Type B pancreatic cell (in vitro differentiated cells): ENCODE data around the gene RAB30. TPM values are rescaled to one million over a fixed set of nuclear protein-coding genes. Genes with fewer than 3 reads are reported as not detected.
"Not testable (repeated sequence)": the region's sequence is repeated elsewhere in the genome, so short reads cannot be mapped to it uniquely, and the experiment has no call there.

ENCODE experiments used
- DNase-seq: peaks from one replicate; pipeline ENCODE4 v3.0.0; 2021; ENCODE audit warnings: mixed read lengths; ENCODE audit not compliant: unreplicated experiment; ENCODE audit errors: extremely low spot score
- H3K27ac Mint-ChIP-seq: 2 replicates; pipeline ENCODE4 v1.8.0; 2021; ENCODE audit warnings: mild to moderate bottlenecking, mixed read lengths
- H3K27me3 Mint-ChIP-seq: 2 replicates; pipeline ENCODE4 v1.8.0; 2021; ENCODE audit warnings: mixed read lengths
- H3K36me3 Mint-ChIP-seq: 2 replicates; pipeline ENCODE4 v1.8.0; 2021; ENCODE audit warnings: mixed read lengths
- H3K4me1 Mint-ChIP-seq: one replicate; pipeline ENCODE4 v1.8.0; 2021; ENCODE audit warnings: mixed read lengths; ENCODE audit not compliant: unreplicated experiment
- H3K4me3 Mint-ChIP-seq: 2 replicates; pipeline ENCODE4 v1.8.0; 2021; ENCODE audit warnings: mild to moderate bottlenecking, mixed read lengths
- H3K9me3 Mint-ChIP-seq: 2 replicates; pipeline ENCODE4 v1.8.0; 2021; ENCODE audit warnings: mixed read lengths
- CTCF ChIP-seq: fragments of 200-600 bp; sonication (generic); conservative IDR thresholded peaks from 2 replicates; pipeline ENCODE4 v1.5.0; 2021; ENCODE audit warnings: antibody characterized with exemption, mild to moderate bottlenecking
- total RNA-seq: library from RNA; stranded (reverse); gene quantifications from 2 replicates; pipeline ENCODE4 v1.2.1, GENCODE V29; 2021; ENCODE audit warnings: low replicate concordance

Gene RAB30
- total RNA-seq, 1 donor from 2014 or later, result 13.8 TPM

- Mint-ChIP-seq H3K27me3 (no peaks in the 10 kb centered on the region), H3K4me3 (no peak overlapping the region), H3K36me3 (no peaks in the 10 kb centered on the region), H3K27ac (no peak overlapping the region), H3K4me1 (peaks cover 8% of the 10 kb centered on the region), H3K9me3 (peaks cover 7% of the 10 kb centered on the region)
- DNase-seq, result no peak
- no peak for TF ChIP-seq CTCF
Observed at GRCh38 chr11:82960779-82961143, 110.9 kb downstream of the RAB30 start.

- Mint-ChIP-seq H3K36me3 (no peaks in the 10 kb centered on the region), H3K27me3 (no peaks in the 10 kb centered on the region), H3K4me1 (peaks cover 8% of the 10 kb centered on the region), H3K27ac (no peak overlapping the region), H3K9me3 (peaks cover 7% of the 10 kb centered on the region), H3K4me3 (no peak overlapping the region)
- no peak for TF ChIP-seq CTCF
- no peak for DNase-seq
Observed at GRCh38 chr11:82959987-82960778, 111.5 kb downstream of the RAB30 start.

DNA sequence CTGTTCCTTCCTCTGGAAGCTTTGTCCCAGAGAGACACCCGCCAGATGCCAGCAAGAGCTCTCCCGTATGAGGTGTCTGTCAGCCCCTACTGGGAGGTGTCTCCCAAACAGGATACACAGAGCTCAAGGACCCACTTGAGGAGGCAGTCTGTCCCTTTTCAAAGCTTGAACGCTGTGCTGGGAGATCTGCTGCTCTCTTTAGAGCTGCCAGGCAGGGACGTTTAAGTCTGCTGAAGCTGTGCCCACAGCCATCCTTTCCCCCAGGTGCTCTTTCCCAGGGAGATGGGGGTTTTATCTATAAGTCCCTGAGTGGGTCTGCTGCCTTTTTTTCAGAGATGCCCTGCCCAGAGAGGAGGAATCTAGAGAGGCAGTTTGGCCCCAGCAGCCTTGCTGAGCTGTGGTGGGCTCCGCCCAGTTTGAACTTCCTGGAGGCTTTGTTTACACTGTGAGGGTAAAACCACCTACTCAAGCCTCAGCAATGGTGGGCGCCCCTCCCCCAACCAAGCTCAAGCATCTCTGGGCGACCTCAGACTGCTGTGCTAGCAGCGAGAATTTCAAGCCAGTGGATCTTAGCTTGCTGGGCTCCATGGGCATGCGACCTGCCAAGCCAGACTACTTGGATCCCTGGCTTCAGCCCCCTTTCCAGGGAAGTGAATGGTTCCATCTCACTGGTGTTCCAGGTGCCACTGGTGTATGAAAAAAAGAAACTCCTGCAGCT lies 115.8 kb downstream of the RAB30 start:
- not testable (repeated sequence) for H3K4me1 Mint-ChIP-seq, H3K36me3 Mint-ChIP-seq, H3K4me3 Mint-ChIP-seq, DNase-seq, H3K27me3 Mint-ChIP-seq, H3K27ac Mint-ChIP-seq, H3K9me3 Mint-ChIP-seq

DNA sequence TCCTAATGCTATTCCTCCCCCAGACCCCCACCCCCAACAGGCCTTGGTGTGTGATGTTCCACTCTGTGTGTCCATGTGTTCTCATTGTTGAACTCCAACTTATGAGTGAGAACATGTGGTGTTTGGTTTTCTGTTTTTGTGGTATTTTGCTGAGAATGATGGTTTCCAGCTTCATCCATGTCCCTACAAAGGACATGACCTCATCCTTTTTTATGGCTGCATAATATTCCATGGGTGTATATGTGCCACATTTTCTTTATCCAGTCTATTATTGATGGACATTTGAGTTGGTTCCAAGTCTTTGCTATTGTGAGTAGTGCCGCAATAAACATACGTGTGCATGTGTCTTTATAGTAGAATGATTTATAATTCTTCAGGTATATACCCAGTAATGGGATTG lies 121.2 kb downstream of the RAB30 start:
- H3K27ac Mint-ChIP-seq, H3K9me3 Mint-ChIP-seq, H3K27me3 Mint-ChIP-seq, H3K36me3 Mint-ChIP-seq, DNase-seq, H3K4me3 Mint-ChIP-seq, H3K4me1 Mint-ChIP-seq: not testable (repeated sequence)

DNA sequence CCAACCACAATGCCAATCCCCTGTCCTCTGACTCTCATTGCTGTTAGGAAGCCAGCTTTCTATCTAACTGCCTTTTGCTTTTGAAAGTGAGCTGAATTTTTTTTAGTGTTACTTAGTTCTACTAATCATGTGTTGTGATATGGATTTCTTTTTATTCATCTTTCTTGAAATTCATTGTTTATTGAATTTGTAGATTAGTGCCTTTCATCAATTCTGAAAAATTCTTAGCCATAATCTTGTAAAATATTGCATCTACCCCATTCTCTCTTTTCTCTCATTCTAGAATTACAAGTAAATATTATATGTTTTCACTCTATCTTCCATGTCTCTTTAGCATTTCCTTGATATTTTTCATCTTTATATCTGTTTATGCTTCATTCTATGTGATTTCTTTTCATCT lies 122.3 kb downstream of the RAB30 start:
- no peak for TF ChIP-seq CTCF
- no peaks in the 10 kb centered on the region for H3K4me1 Mint-ChIP-seq
- no peaks in the 10 kb centered on the region for H3K36me3 Mint-ChIP-seq
- H3K9me3 Mint-ChIP-seq, result no peaks in the 10 kb centered on the region
- no peak overlapping the region for H3K27ac Mint-ChIP-seq
- H3K4me3 Mint-ChIP-seq, result no peak overlapping the region
- DNase-seq, result no peak
- H3K27me3 Mint-ChIP-seq, result no peaks in the 10 kb centered on the region

DNA sequence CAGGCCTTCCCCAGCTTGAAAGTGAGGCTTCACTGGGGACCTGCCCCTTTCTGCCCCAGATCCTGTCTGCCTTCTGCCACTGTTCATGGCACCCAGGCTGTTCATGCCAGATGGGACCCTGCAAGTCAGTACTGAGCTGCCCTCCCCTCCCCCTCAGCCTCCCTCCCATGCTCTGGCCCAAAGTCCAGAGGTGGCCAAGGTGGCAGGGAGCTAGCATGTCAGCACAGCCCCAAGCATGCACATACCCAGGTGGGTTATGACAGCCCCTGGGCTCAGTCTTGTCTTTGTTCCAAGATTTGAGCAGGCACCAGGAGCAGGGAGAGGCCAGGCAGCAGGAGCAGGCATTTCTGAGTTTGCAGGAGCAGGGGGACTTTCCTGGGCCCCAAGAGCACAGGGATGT lies 126.0 kb downstream of the RAB30 start:
- Mint-ChIP-seq H3K27ac (no peak overlapping the region), H3K4me1 (no peaks in the 10 kb centered on the region), H3K9me3 (no peaks in the 10 kb centered on the region), H3K36me3 (no peaks in the 10 kb centered on the region), H3K27me3 (no peaks in the 10 kb centered on the region), H3K4me3 (no peak overlapping the region)
- no peak for TF ChIP-seq CTCF
- no peak for DNase-seq

- DNase-seq, H3K4me1 Mint-ChIP-seq, H3K27ac Mint-ChIP-seq, H3K36me3 Mint-ChIP-seq, H3K9me3 Mint-ChIP-seq, H3K4me3 Mint-ChIP-seq, H3K27me3 Mint-ChIP-seq: not testable (repeated sequence)
Observed at GRCh38 chr11:82945041-82945440, 126.7 kb downstream of the RAB30 start.
